ENCODE results near the gene TIMM8B. TPM values are rescaled to one million over a fixed set of nuclear protein-coding genes. Genes with fewer than 3 reads are reported as not detected.
A peak's percentile ranks its signal among the peaks of the same experiment; 100 is the strongest.

Gene TIMM8B
- polyA plus RNA-seq, 1 donor from 2014 or later = 121 TPM

DNA sequence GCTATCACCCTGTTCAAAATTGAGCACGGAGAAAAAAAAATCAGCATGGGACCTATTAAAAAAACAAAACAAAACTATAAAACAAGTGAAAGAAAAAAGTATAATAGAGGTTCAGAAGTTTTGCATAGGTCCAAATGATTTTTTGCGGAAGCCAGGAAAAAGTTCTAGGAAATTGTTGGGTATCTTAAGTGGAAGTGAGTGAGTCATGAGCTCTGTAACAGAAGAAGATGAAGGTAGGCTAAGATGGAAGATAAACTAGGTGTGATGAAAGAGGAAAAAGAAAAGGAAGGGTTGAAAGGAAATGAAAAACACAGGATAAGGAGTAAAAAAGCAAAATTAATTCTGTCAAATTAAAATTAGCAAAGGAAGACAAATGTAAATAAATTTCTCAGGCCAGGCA, 27.9 kb upstream of the TIMM8B start:
- no peak overlapping the region for H2AFZ ChIP-seq (ENCODE audit: low read depth, low read length)
- no peak overlapping the region for H3K27ac ChIP-seq (ENCODE audit: low read length)
- H3F3A ChIP-seq (ENCODE audit: insufficient read depth, low read length, poor library complexity, severe bottlenecking) = no peaks in the 10 kb centered on the region
- no peak overlapping the region for H3K4me3 ChIP-seq (ENCODE audit: low read length)
- no peaks in the 10 kb centered on the region for H4K20me1 ChIP-seq (ENCODE audit: insufficient read depth)
- no peak overlapping the region for H3K9ac ChIP-seq (ENCODE audit: low read length)
- TF ChIP-seq TAF1 (IDR thresholded peaks at IDR 0.05; ENCODE audit: low read depth) (no peak), POLR2AphosphoS5 (IDR thresholded peaks at IDR 0.05) (no peak), EP300 (conservative IDR thresholded peaks at IDR 0.05; ENCODE audit: poor library complexity, severe bottlenecking) (no peak), RAD21 (conservative IDR thresholded peaks at IDR 0.05) (no peak), SMC3 (conservative IDR thresholded peaks at IDR 0.05; ENCODE audit: poor library complexity) (no peak), MXI1 (conservative IDR thresholded peaks at IDR 0.05; ENCODE audit: poor library complexity, severe bottlenecking) (no peak), EZH2 (IDR thresholded peaks at IDR 0.05; ENCODE audit: borderline replicate concordance, insufficient read depth, low read length, poor library complexity, severe bottlenecking) (no peak)
- TF ChIP-seq, protein P1, sequence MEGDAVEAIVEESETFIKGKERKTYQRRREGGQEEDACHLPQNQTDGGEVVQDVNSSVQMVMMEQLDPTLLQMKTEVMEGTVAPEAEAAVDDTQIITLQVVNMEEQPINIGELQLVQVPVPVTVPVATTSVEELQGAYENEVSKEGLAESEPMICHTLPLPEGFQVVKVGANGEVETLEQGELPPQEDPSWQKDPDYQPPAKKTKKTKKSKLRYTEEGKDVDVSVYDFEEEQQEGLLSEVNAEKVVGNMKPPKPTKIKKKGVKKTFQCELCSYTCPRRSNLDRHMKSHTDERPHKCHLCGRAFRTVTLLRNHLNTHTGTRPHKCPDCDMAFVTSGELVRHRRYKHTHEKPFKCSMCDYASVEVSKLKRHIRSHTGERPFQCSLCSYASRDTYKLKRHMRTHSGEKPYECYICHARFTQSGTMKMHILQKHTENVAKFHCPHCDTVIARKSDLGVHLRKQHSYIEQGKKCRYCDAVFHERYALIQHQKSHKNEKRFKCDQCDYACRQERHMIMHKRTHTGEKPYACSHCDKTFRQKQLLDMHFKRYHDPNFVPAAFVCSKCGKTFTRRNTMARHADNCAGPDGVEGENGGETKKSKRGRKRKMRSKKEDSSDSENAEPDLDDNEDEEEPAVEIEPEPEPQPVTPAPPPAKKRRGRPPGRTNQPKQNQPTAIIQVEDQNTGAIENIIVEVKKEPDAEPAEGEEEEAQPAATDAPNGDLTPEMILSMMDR (IDR thresholded peaks at IDR 0.05; ENCODE audit: poor library complexity, severe bottlenecking) = no peak
- TF ChIP-seq, protein P2, sequence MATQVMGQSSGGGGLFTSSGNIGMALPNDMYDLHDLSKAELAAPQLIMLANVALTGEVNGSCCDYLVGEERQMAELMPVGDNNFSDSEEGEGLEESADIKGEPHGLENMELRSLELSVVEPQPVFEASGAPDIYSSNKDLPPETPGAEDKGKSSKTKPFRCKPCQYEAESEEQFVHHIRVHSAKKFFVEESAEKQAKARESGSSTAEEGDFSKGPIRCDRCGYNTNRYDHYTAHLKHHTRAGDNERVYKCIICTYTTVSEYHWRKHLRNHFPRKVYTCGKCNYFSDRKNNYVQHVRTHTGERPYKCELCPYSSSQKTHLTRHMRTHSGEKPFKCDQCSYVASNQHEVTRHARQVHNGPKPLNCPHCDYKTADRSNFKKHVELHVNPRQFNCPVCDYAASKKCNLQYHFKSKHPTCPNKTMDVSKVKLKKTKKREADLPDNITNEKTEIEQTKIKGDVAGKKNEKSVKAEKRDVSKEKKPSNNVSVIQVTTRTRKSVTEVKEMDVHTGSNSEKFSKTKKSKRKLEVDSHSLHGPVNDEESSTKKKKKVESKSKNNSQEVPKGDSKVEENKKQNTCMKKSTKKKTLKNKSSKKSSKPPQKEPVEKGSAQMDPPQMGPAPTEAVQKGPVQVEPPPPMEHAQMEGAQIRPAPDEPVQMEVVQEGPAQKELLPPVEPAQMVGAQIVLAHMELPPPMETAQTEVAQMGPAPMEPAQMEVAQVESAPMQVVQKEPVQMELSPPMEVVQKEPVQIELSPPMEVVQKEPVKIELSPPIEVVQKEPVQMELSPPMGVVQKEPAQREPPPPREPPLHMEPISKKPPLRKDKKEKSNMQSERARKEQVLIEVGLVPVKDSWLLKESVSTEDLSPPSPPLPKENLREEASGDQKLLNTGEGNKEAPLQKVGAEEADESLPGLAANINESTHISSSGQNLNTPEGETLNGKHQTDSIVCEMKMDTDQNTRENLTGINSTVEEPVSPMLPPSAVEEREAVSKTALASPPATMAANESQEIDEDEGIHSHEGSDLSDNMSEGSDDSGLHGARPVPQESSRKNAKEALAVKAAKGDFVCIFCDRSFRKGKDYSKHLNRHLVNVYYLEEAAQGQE (IDR thresholded peaks at IDR 0.05; ENCODE audit: borderline replicate concordance) = no peak
- no peaks in the 10 kb centered on the region for H3K27me3 ChIP-seq (ENCODE audit: insufficient read depth, low read depth, low read length)
- H3K9me3 ChIP-seq (ENCODE audit: low read length) = no peaks in the 10 kb centered on the region
- H3K79me2 ChIP-seq (replicated peaks; ENCODE audit: insufficient read depth, low read length) = no peaks in the 10 kb centered on the region
- H3K36me3 ChIP-seq (ENCODE audit: insufficient read depth, low read length) = no peaks in the 10 kb centered on the region
- no peaks in the 10 kb centered on the region for H3K9me2 ChIP-seq (ENCODE audit: insufficient read depth, low read length)
- H3K4me2 ChIP-seq (ENCODE audit: low read length) = no peak overlapping the region

DNA sequence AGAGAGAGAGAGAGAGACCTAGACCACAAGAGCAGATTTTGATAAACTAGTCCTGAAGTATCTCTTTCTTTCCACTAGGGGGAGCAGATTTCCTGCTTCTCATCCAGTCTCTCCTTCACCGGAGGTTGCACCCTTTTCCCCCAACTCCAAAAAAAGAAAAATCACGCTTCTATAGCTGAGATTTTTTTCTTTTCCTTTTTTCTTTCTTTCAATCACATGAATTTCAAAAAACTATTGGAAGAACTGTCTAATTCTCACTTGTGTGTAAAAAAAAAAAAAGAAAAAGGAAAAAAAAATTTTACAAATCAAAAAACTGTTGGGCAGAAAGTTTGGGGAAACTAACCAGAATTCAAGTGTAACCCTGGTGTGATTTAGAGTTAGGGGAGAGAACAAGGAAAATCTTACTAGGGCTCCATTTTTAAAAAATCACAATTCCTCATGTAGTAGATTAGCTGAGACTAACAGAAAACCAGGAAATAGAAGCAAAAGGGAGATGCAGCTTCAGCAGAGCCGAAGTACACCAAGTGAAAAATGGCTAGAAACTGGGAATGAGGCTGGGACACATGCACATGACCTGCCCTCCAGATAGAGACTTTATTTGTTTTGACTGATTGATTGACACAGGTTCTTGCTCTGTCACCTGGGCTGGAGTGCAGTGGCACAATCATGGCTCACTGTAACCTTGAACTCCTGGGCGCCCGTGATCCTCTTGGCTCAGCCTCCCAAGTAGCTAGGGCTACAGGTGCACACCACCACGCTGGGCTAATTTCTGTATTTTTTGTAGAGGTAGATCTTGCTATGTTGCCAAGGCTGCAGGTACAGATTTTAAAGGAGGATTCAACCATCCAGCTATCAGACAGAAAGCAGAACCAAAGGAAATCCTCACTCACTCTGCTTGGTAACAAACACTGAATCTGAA, 27.2 kb upstream of the TIMM8B start:
- H3K79me2 ChIP-seq (replicated peaks; ENCODE audit: insufficient read depth, low read length) = no peaks in the 10 kb centered on the region
- no peaks in the 10 kb centered on the region for H3K9me3 ChIP-seq (ENCODE audit: low read length)
- no peaks in the 10 kb centered on the region for H3F3A ChIP-seq (ENCODE audit: insufficient read depth, low read length, poor library complexity, severe bottlenecking)
- H2AFZ ChIP-seq (ENCODE audit: low read depth, low read length) = no peak overlapping the region
- no peak overlapping the region for H3K9ac ChIP-seq (ENCODE audit: low read length)
- no peak overlapping the region for H3K4me2 ChIP-seq (ENCODE audit: low read length)
- H4K20me1 ChIP-seq (ENCODE audit: insufficient read depth) = no peaks in the 10 kb centered on the region
- H3K36me3 ChIP-seq (ENCODE audit: insufficient read depth, low read length) = no peaks in the 10 kb centered on the region
- H3K27ac ChIP-seq (ENCODE audit: low read length) = no peak overlapping the region
- H3K27me3 ChIP-seq (ENCODE audit: insufficient read depth, low read depth, low read length) = no peaks in the 10 kb centered on the region
- no peak overlapping the region for H3K4me3 ChIP-seq (ENCODE audit: low read length)
- TF ChIP-seq EZH2 (IDR thresholded peaks at IDR 0.05; ENCODE audit: borderline replicate concordance, insufficient read depth, low read length, poor library complexity, severe bottlenecking) = no peak
- no peak for TF ChIP-seq EP300 (conservative IDR thresholded peaks at IDR 0.05; ENCODE audit: poor library complexity, severe bottlenecking)
- TF ChIP-seq RAD21 (conservative IDR thresholded peaks at IDR 0.05) = peak; percentile 61
- TF ChIP-seq SMC3 (conservative IDR thresholded peaks at IDR 0.05; ENCODE audit: poor library complexity) = peak; percentile 68
- TF ChIP-seq, protein P1 (IDR thresholded peaks at IDR 0.05; ENCODE audit: poor library complexity, severe bottlenecking) = peak; percentile 64
- H3K9me2 ChIP-seq (ENCODE audit: insufficient read depth, low read length) = no peaks in the 10 kb centered on the region
